Keratinocyte (primary cell): ENCODE data around the gene RAB3A.

Experiments used
- EZH2 ChIP-seq: IDR thresholded peaks from one replicate; pipeline ENCODE4 v1.6.1; 2012; ENCODE audit warnings: inconsistent platforms, mild to moderate bottlenecking, low read length, moderate library complexity
- TF ChIP-seq, protein P1 (sequence below), 3 experiments: IDR thresholded peaks in 1 of 3; conservative IDR thresholded peaks in 1 of 3; optimal IDR thresholded peaks in 1 of 3; 2 replicates in 2 of 3; 3 replicates in 1 of 3; pipeline versions ENCODE3 to v1.5.1; 2011; ENCODE audit warnings: low read length in 3 of 3, mild to moderate bottlenecking in 3 of 3, moderate library complexity in 2 of 3, control low read depth in 1 of 3, inconsistent platforms in 1 of 3; ENCODE audit not compliant: insufficient read depth in 2 of 3; ENCODE audit errors: extremely low read depth in 1 of 3

DNA sequence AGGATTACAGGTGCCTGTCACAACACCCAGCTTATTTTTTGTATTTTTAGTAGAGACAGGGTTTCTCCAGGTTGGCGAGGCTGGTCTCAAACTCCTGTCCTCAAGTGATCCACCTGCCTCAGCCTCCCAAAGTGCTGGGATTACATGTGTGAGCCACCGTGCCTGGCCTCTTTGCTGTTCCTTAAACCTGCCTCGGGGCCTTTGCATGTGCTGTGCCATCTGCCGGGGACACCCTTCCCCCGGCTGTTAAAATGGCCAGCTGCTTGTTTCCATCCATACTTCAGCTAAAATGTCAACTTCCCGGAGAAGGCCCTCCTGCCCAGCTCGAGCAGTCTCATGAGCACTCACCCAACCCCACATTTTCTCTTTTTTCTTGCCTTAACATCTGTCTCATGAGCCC is 41.5 kb upstream of the RAB3A start:
- TF ChIP-seq, protein P1, sequence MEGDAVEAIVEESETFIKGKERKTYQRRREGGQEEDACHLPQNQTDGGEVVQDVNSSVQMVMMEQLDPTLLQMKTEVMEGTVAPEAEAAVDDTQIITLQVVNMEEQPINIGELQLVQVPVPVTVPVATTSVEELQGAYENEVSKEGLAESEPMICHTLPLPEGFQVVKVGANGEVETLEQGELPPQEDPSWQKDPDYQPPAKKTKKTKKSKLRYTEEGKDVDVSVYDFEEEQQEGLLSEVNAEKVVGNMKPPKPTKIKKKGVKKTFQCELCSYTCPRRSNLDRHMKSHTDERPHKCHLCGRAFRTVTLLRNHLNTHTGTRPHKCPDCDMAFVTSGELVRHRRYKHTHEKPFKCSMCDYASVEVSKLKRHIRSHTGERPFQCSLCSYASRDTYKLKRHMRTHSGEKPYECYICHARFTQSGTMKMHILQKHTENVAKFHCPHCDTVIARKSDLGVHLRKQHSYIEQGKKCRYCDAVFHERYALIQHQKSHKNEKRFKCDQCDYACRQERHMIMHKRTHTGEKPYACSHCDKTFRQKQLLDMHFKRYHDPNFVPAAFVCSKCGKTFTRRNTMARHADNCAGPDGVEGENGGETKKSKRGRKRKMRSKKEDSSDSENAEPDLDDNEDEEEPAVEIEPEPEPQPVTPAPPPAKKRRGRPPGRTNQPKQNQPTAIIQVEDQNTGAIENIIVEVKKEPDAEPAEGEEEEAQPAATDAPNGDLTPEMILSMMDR (optimal IDR thresholded peaks at IDR 0.05 in 1 of 3, IDR thresholded peaks at IDR 0.05 in 1 of 3, conservative IDR thresholded peaks at IDR 0.05 in 1 of 3; ENCODE audit: extremely low read depth in 1 of 3, insufficient read depth in 2 of 3, low read length in 3 of 3), result no peak
- TF ChIP-seq EZH2, result no peak
